GM19351 (cell line): ENCODE data around the gene HOXB7.

ENCODE experiments used
- ATAC-seq: cut with Tn5 transposase; IDR thresholded peaks from one replicate; pipeline ENCODE4 v1.9.1; 2021; ENCODE audit warnings: mild to moderate bottlenecking, moderate library complexity; ENCODE audit not compliant: unreplicated experiment

The HOXB7 gene

GRCh38 chr17:48637323-48638260 is 26.8 kb upstream of the HOXB7 start:
- no peak for ATAC-seq

- ATAC-seq = no peak
Measured at GRCh38 chr17:48636177-48637018, 25.6 kb upstream of the HOXB7 start.

GRCh38 chr17:48634493-48635208 is 23.8 kb upstream of the HOXB7 start:
- no peak for ATAC-seq

- no peak for ATAC-seq
Measured at GRCh38 chr17:48633266-48633677, 22.5 kb upstream of the HOXB7 start.

GRCh38 chr17:48632579-48633265 is 21.9 kb upstream of the HOXB7 start:
- no peak for ATAC-seq

- no peak for ATAC-seq
Measured at GRCh38 chr17:48631693-48632578, 21.1 kb upstream of the HOXB7 start.

GRCh38 chr17:48630925-48631692 is 20.3 kb upstream of the HOXB7 start:
- ATAC-seq = no peak

- no peak for ATAC-seq
Measured at GRCh38 chr17:48630009-48630924, 19.4 kb upstream of the HOXB7 start.

- ATAC-seq = no peak
Measured at GRCh38 chr17:48629411-48629759, 18.6 kb upstream of the HOXB7 start.

GRCh38 chr17:48628649-48629410 is 18.0 kb upstream of the HOXB7 start:
- no peak for ATAC-seq

GRCh38 chr17:48627623-48628521 is 17.1 kb upstream of the HOXB7 start:
- no peak for ATAC-seq

GRCh38 chr17:48627118-48627597 is 16.3 kb upstream of the HOXB7 start:
- ATAC-seq = no peak

GRCh38 chr17:48626245-48627117 is 15.7 kb upstream of the HOXB7 start, which contains the start of gene HOXB9:
TSS of gene HOXB9 (minus strand) at chr17:48626358. CDS start at chr17:48626269, 89 bp downstream.
- no peak for ATAC-seq

GRCh38 chr17:48625495-48626244 is 14.9 kb upstream of the HOXB7 start:
- no peak for ATAC-seq
